SK-N-DZ (cell line): ENCODE results near the gene NCAPG.

Experiments used
- DNase-seq: peaks from one replicate; pipeline ENCODE4 v3.0.0-alpha.2; 2015; ENCODE audit warnings: low spot score

Gene NCAPG

DNA sequence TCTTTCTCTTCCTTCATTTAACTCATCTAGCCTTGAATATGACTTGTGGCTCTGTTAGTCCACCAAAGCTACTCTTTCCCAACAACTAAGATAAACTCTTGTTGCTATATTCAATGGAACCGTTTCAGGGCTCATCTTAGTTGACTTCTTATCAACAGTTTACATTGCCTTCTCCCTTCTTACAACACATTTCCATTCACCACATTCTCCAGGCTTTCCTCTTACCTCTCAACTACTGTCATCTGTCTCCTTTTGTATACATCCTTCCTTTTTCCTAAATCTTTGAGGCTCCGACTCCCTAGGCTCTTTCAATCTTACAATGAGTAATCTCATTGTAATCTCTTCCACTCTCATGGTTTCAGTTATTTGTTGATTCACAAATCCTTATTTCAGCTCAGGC lies 58.5 kb downstream of the NCAPG start:
- no peak for DNase-seq

DNA sequence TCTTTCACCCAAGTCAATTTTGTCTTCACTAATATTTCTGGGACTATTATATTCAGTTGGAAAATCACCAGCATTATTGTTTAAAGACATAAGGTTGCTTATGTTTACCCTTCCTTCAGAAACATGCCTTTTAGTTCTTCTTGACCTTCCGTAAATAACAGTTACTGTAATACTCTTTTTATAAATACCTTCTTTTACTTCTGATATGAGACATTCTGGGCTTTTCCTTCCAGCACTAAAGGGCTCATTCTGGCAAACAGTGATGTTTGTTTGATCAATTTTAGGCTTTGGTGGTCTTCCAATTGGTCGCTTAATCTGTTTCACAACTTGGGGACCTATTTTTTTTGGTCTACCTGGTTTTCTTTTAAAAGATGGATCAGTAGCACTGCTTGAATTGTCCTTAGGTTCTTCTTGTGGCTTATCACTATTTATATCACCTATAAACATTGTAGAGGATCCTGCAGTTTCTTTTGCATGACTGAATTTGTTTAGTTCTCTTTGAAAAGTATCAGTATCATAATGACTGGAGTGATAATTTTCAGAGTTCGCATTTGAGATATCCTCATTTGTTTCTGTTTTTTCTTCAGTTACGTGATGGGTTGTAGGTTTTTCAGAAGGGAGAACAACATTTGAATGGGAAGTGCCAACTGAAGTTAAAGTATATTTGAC lies 64.8 kb downstream of the NCAPG start:
- DNase-seq = no peak

DNA sequence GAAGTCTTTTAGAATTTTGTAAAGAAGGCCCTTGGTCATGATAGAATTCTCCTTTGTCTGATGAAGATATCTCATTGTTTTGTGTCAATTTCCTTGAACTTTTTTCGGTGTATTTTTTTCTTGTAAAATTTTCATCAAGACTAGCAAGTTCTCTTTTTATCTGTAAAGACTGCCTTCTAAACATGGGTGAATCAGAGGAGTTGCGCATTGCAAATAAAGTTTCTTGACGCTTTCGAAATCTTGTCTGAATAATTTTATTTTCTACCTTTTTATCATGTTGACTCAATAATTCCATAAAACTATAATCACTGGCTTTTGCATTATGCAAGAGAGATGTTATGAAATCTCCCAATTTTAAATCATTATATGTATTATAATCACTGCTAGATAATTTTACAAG lies 66.2 kb downstream of the NCAPG start:
- no peak for DNase-seq

DNA sequence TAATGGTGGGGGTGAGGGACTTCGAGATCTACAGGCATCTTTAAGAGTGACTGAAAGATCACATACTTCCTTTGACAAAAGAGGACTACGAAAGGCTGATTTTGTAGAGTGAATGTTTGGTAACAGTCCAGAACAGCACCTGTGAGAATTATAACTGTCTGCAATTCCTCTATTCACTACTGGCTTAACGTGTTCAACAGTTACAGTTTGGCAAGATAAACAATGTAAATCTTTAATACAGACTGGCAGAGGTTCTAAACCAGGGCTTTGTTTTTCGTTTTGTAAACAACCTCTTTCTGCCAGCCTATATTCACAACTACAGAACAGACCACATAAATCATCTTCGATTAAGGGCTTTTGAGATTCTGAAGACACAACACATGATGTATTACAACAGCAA lies 66.9 kb downstream of the NCAPG start:
- DNase-seq = no peak

DNA sequence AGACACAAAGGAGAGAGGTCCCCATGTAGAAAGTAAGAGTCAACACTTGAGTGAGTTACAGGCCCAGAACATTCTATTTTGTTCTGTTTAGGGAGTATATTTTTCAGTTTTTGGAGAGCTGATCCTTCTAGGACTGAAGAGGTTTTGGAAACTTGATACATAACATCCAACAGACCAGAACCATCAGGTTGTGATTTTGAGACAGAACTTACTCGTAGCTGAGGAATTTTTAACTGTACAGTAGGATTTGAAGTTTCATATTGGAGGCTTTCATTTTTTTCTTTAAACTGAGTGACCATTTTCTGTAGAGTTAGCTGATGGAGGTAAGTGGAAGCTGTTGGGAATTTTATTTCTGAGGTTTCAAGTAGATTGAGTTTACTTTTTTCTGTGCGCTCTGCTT lies 73.3 kb downstream of the NCAPG start:
- DNase-seq = no peak

DNA sequence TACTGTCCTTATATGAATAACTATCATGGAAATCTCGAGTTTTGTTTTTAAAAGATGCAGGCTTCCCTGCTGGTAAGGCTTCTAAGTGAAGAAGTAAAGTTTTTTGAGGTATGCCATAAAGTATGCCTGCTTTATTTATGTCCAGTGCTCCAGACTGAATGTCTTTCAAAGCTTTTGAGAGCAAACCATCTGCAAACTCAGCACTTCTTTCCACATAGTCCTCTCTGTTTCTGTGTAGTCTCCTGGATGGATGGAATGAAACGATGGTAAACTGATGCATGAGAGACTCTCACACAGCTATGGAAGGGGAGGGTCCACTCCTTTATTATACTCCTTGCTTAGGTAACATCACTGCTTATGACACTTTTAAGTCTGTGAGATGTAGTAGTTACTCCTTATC lies 73.7 kb downstream of the NCAPG start:
- no peak for DNase-seq

DNA sequence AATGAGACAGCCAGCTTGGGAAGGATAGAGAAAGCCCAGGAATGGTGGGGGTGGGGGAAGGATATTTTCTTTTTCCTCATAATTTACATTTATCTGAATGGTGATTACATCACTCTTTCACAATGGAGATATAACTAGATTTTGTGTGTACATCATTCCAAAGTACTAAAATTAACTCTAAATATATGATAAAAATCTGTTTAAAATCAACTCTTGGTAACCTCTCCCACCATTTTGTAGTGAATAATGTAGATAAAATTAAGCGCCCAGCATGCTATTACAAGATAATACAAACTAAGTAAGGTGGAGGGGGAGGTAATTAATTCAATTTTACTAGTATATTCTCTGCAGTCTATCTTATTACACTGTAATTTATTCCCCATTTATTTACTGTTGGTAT lies 78.9 kb downstream of the NCAPG start:
- no peak for DNase-seq

DNA sequence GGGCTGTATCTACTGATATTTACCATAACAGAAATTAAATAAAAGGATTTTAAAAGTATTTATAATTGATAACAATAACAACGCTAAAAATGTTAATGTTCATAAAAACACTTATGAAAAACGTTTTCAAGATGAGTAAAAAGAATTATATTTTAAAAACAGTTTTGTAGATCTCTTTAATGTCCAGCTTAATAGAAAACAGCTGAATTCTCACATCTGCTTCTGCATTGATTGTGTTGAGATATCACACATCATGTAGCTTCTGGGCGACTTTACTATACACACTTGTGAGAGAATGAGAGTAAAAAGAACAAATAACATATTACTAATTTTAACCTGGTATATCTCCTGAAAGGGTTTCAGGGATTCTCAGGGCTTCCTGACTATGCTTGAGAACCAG lies 83.6 kb downstream of the NCAPG start:
- DNase-seq = no peak
